Stimulated activated CD4-positive, alpha-beta T cell treated with anti-CD3 and anti-CD28 coated beads, Interleukin-15, amount 100 ng/mL, for 1 hour (primary cell): Measurements from ENCODE around the gene SPDYC.
A peak's percentile ranks its signal among the peaks of the same experiment; 100 is the strongest.
"Not testable (repeated sequence)": the region's sequence is repeated elsewhere in the genome, so short reads cannot be mapped to it uniquely, and the experiment has no call there.

Experiments
- DNase-seq, 2 donors: peaks; one replicate each; pipeline ENCODE4 v3.0.0-alpha.2; 2020; ENCODE audit warnings: low read depth in 1 of 2, low spot score in 1 of 2

SPDYC gene

GRCh38 chr11:65167656-65168055, 2.4 kb upstream of the SPDYC start:
- no peak for DNase-seq

- no peak for DNase-seq
These were observed 830 bp upstream of the SPDYC start for GRCh38 chr11:65169164-65169641.

GRCh38 chr11:65172600-65172999, 2.6 kb downstream of the SPDYC start:
- no peak for DNase-seq

GRCh38 chr11:65174571-65175010, 4.6 kb downstream of the SPDYC start:
- DNase-seq, result not testable (repeated sequence)

GRCh38 chr11:65180877-65181568, 11.0 kb downstream of the SPDYC start:
- DNase-seq, result peak in 1 of 2 donors; percentile 47

GRCh38 chr11:65181569-65182257, 11.7 kb downstream of the SPDYC start, which contains the start of gene CAPN1:
Gene CAPN1 (plus strand): TSS chr11:65181928. CDS start chr11:65182702, 774 bp downstream.
- DNase-seq, result peak; percentile 45 to 59

- DNase-seq, result no peak
These were observed 12.5 kb downstream of the SPDYC start for GRCh38 chr11:65182258-65183170.

GRCh38 chr11:65183201-65183891, 13.3 kb downstream of the SPDYC start:
- no peak for DNase-seq

- DNase-seq, result no peak
These were observed 14.1 kb downstream of the SPDYC start for GRCh38 chr11:65184146-65184545.

- no peak for DNase-seq
These were observed 15.1 kb downstream of the SPDYC start for GRCh38 chr11:65185171-65185570.

- no peak for DNase-seq
These were observed 15.9 kb downstream of the SPDYC start for GRCh38 chr11:65185869-65186341.

GRCh38 chr11:65186701-65187100, 16.7 kb downstream of the SPDYC start:
- DNase-seq, result no peak

GRCh38 chr11:65187146-65187675, 17.2 kb downstream of the SPDYC start:
- no peak for DNase-seq

- no peak for DNase-seq
These were observed 18.0 kb downstream of the SPDYC start for GRCh38 chr11:65187971-65188461.

GRCh38 chr11:65188486-65188885, 18.5 kb downstream of the SPDYC start:
- no peak for DNase-seq

- DNase-seq, result no peak
These were observed 19.2 kb downstream of the SPDYC start for GRCh38 chr11:65189191-65189590.

GRCh38 chr11:65194564-65194963, 24.5 kb downstream of the SPDYC start:
- no peak for DNase-seq

GRCh38 chr11:65204143-65204542, 34.1 kb downstream of the SPDYC start:
- no peak for DNase-seq

GRCh38 chr11:65204646-65205601, 34.9 kb downstream of the SPDYC start:
- peak in 1 of 2 donors; percentile 45 for DNase-seq
